ENCODE data around the gene ZNF200.

GRCh38 chr16:3242709-3243108 lies 7.8 kb upstream of the ZNF200 start:
- no peak for TF ChIP-seq EP300 (IDR thresholded peaks at IDR 0.05; ENCODE audit: low read depth)
- TF ChIP-seq POLR2A (IDR thresholded peaks at IDR 0.05): no peak
- no peak for TF ChIP-seq CTCF (IDR thresholded peaks at IDR 0.05)
- no peak for TF ChIP-seq POLR2AphosphoS5 (IDR thresholded peaks at IDR 0.05)
